ENCODE measurements around the gene MAP3K1. TPM values are rescaled to one million over a fixed set of nuclear protein-coding genes. Genes with fewer than 3 reads are reported as not detected.
"Not testable (repeated sequence)": the region's sequence is repeated elsewhere in the genome, so short reads cannot be mapped to it uniquely, and the experiment has no call there.

Gene MAP3K1
- total RNA-seq, 1 donor from 2014 or later = 23.6 TPM

GRCh38 chr5:56819060-56819881 lies 3.9 kb downstream of the MAP3K1 start:
- Mint-ChIP-seq H3K27ac (peak overlapping the region; percentile 6), H3K9me3 (no peaks in the 10 kb centered on the region), H3K4me3 (peak overlapping the region; percentile 72), H3K4me1 (ENCODE audit: low read depth) (peaks cover 62% of the 10 kb centered on the region), H3K36me3 (ENCODE audit: low read depth) (peaks cover 21% of the 10 kb centered on the region), H3K27me3 (ENCODE audit: insufficient read depth) (no peaks in the 10 kb centered on the region)
- no peak for DNase-seq (ENCODE audit: low spot score)
- intact Hi-C loops (cut with micrococcal nuclease) = loop anchor here (1.0 to 5.0 kb wide), 6 partner anchors 10 to 1282 kb away; partner anchors contain the start of genes IL6ST and MIER3

- Mint-ChIP-seq H3K36me3 (ENCODE audit: low read depth) (peaks cover 22% of the 10 kb centered on the region), H3K4me1 (ENCODE audit: low read depth) (peaks cover 84% of the 10 kb centered on the region)
- intact Hi-C loops (cut with micrococcal nuclease); H3K27me3 Mint-ChIP-seq (ENCODE audit: insufficient read depth); H3K9me3 Mint-ChIP-seq; H3K27ac Mint-ChIP-seq; H3K4me3 Mint-ChIP-seq; DNase-seq (ENCODE audit: low spot score): not testable (repeated sequence)
These were observed 6.5 kb downstream of the MAP3K1 start for GRCh38 chr5:56821868-56822267.

GRCh38 chr5:56822981-56823380 lies 7.6 kb downstream of the MAP3K1 start:
- no peak for DNase-seq (ENCODE audit: low spot score)
- H3K27me3 Mint-ChIP-seq (ENCODE audit: insufficient read depth) = no peaks in the 10 kb centered on the region
- intact Hi-C loops (cut with micrococcal nuclease) = no loop called here
- H3K27ac Mint-ChIP-seq = no peak overlapping the region
- H3K4me3 Mint-ChIP-seq = peak overlapping the region; percentile 0
- H3K36me3 Mint-ChIP-seq (ENCODE audit: low read depth) = peaks cover 22% of the 10 kb centered on the region
- H3K4me1 Mint-ChIP-seq (ENCODE audit: low read depth) = peaks cover 81% of the 10 kb centered on the region
- no peaks in the 10 kb centered on the region for H3K9me3 Mint-ChIP-seq

GRCh38 chr5:56824019-56824418 lies 8.7 kb downstream of the MAP3K1 start:
- intact Hi-C loops (cut with micrococcal nuclease) = no loop called here
- peaks cover 27% of the 10 kb centered on the region for H3K36me3 Mint-ChIP-seq (ENCODE audit: low read depth)
- H3K4me3 Mint-ChIP-seq = no peak overlapping the region
- H3K9me3 Mint-ChIP-seq = no peaks in the 10 kb centered on the region
- DNase-seq (ENCODE audit: low spot score) = no peak
- H3K27ac Mint-ChIP-seq = no peak overlapping the region
- no peaks in the 10 kb centered on the region for H3K27me3 Mint-ChIP-seq (ENCODE audit: insufficient read depth)
- H3K4me1 Mint-ChIP-seq (ENCODE audit: low read depth) = peaks cover 85% of the 10 kb centered on the region

- H3K4me3 Mint-ChIP-seq = no peak overlapping the region
- H3K27ac Mint-ChIP-seq = no peak overlapping the region
- H3K4me1 Mint-ChIP-seq (ENCODE audit: low read depth) = peaks cover 85% of the 10 kb centered on the region
- H3K9me3 Mint-ChIP-seq = no peaks in the 10 kb centered on the region
- no peaks in the 10 kb centered on the region for H3K27me3 Mint-ChIP-seq (ENCODE audit: insufficient read depth)
- intact Hi-C loops (cut with micrococcal nuclease) = no loop called here
- peaks cover 26% of the 10 kb centered on the region for H3K36me3 Mint-ChIP-seq (ENCODE audit: low read depth)
- no peak for DNase-seq (ENCODE audit: low spot score)
These were observed 10.0 kb downstream of the MAP3K1 start for GRCh38 chr5:56825222-56825824.

GRCh38 chr5:56827049-56827448 lies 11.7 kb downstream of the MAP3K1 start:
- no peaks in the 10 kb centered on the region for H3K27me3 Mint-ChIP-seq (ENCODE audit: insufficient read depth)
- H3K4me1 Mint-ChIP-seq (ENCODE audit: low read depth) = peaks cover 92% of the 10 kb centered on the region
- H3K9me3 Mint-ChIP-seq = no peaks in the 10 kb centered on the region
- H3K27ac Mint-ChIP-seq = no peak overlapping the region
- no peak for DNase-seq (ENCODE audit: low spot score)
- intact Hi-C loops (cut with micrococcal nuclease) = no loop called here
- peaks cover 17% of the 10 kb centered on the region for H3K36me3 Mint-ChIP-seq (ENCODE audit: low read depth)
- no peak overlapping the region for H3K4me3 Mint-ChIP-seq

GRCh38 chr5:56827924-56828323 lies 12.6 kb downstream of the MAP3K1 start:
- peaks cover 12% of the 10 kb centered on the region for H3K36me3 Mint-ChIP-seq (ENCODE audit: low read depth)
- no peak for DNase-seq (ENCODE audit: low spot score)
- peaks cover 91% of the 10 kb centered on the region for H3K4me1 Mint-ChIP-seq (ENCODE audit: low read depth)
- H3K9me3 Mint-ChIP-seq = no peaks in the 10 kb centered on the region
- intact Hi-C loops (cut with micrococcal nuclease) = no loop called here
- H3K27ac Mint-ChIP-seq = no peak overlapping the region
- no peaks in the 10 kb centered on the region for H3K27me3 Mint-ChIP-seq (ENCODE audit: insufficient read depth)
- no peak overlapping the region for H3K4me3 Mint-ChIP-seq

GRCh38 chr5:56829137-56829908 lies 14.0 kb downstream of the MAP3K1 start:
- H3K27ac Mint-ChIP-seq = peak overlapping the region; percentile 0
- intact Hi-C loops (cut with micrococcal nuclease) = loop anchor here (1.0 kb wide), 2 partner anchors 9 to 10 kb away; no protein-coding TSS in a partner anchor
- peaks cover 93% of the 10 kb centered on the region for H3K4me1 Mint-ChIP-seq (ENCODE audit: low read depth)
- no peaks in the 10 kb centered on the region for H3K27me3 Mint-ChIP-seq (ENCODE audit: insufficient read depth)
- peak overlapping the region; percentile 79 for H3K4me3 Mint-ChIP-seq
- H3K36me3 Mint-ChIP-seq (ENCODE audit: low read depth) = peaks cover 7% of the 10 kb centered on the region
- DNase-seq (ENCODE audit: low spot score) = peak; percentile 44
- no peaks in the 10 kb centered on the region for H3K9me3 Mint-ChIP-seq

- peaks cover 6% of the 10 kb centered on the region for H3K36me3 Mint-ChIP-seq (ENCODE audit: low read depth)
- DNase-seq (ENCODE audit: low spot score) = no peak
- peaks cover 88% of the 10 kb centered on the region for H3K4me1 Mint-ChIP-seq (ENCODE audit: low read depth)
- no peaks in the 10 kb centered on the region for H3K9me3 Mint-ChIP-seq
- no peak overlapping the region for H3K4me3 Mint-ChIP-seq
- intact Hi-C loops (cut with micrococcal nuclease) = no loop called here
- no peak overlapping the region for H3K27ac Mint-ChIP-seq
- H3K27me3 Mint-ChIP-seq (ENCODE audit: insufficient read depth) = no peaks in the 10 kb centered on the region
These were observed 16.4 kb downstream of the MAP3K1 start for GRCh38 chr5:56831773-56832172.

GRCh38 chr5:56833325-56833724 lies 18.0 kb downstream of the MAP3K1 start:
- Mint-ChIP-seq H3K27me3 (ENCODE audit: insufficient read depth) (no peaks in the 10 kb centered on the region), H3K9me3 (no peaks in the 10 kb centered on the region), H3K36me3 (ENCODE audit: low read depth) (peaks cover 3% of the 10 kb centered on the region), H3K4me3 (no peak overlapping the region), H3K27ac (no peak overlapping the region), H3K4me1 (ENCODE audit: low read depth) (peaks cover 92% of the 10 kb centered on the region)
- DNase-seq (ENCODE audit: low spot score) = no peak
- intact Hi-C loops (cut with micrococcal nuclease) = no loop called here

- peaks cover 61% of the 10 kb centered on the region for H3K4me1 Mint-ChIP-seq (ENCODE audit: low read depth)
- peak overlapping the region; percentile 76 for H3K27ac Mint-ChIP-seq
- H3K9me3 Mint-ChIP-seq = no peaks in the 10 kb centered on the region
- no peak for DNase-seq (ENCODE audit: low spot score)
- no peaks in the 10 kb centered on the region for H3K36me3 Mint-ChIP-seq (ENCODE audit: low read depth)
- no peak overlapping the region for H3K4me3 Mint-ChIP-seq
- intact Hi-C loops (cut with micrococcal nuclease) = loop anchor here (5.0 kb wide), 3 partner anchors 355 to 855 kb away; no protein-coding TSS in a partner anchor
- H3K27me3 Mint-ChIP-seq (ENCODE audit: insufficient read depth) = no peaks in the 10 kb centered on the region
These were observed 22.0 kb downstream of the MAP3K1 start for GRCh38 chr5:56837381-56837780.

GRCh38 chr5:56837956-56838355 lies 22.6 kb downstream of the MAP3K1 start:
- no peak overlapping the region for H3K27ac Mint-ChIP-seq
- DNase-seq (ENCODE audit: low spot score) = no peak
- no peaks in the 10 kb centered on the region for H3K9me3 Mint-ChIP-seq
- H3K27me3 Mint-ChIP-seq (ENCODE audit: insufficient read depth) = no peaks in the 10 kb centered on the region
- peaks cover 60% of the 10 kb centered on the region for H3K4me1 Mint-ChIP-seq (ENCODE audit: low read depth)
- H3K36me3 Mint-ChIP-seq (ENCODE audit: low read depth) = no peaks in the 10 kb centered on the region
- no peak overlapping the region for H3K4me3 Mint-ChIP-seq
- intact Hi-C loops (cut with micrococcal nuclease) = loop anchor here (1.0 to 5.0 kb wide), 6 partner anchors 9 to 902 kb away; no protein-coding TSS in a partner anchor

All from activated T-helper 1 cell treated with anti-CD3 and anti-CD28 coated beads, Interleukin-12 subunit alpha, Interleukin-12 subunit beta, Interleukin-2, Interleukin-4 antibody, amounts not matched to agents 30 ng/mL and 10 ng/mL and 1 ng/mL, durations not matched to agents 14 hours and 24 hours and 36 hours (primary cell).